Vagina (tissue), 2 donors: Measurements from ENCODE around the gene GFAP. TPM values are rescaled to one million over a fixed set of nuclear protein-coding genes. Genes with fewer than 3 reads are reported as not detected.

Source experiments
- DNase-seq, 2 donors: peaks; one replicate each; pipeline ENCODE4 v3.0.0-alpha.2; 2017; ENCODE audit errors: extremely low spot score in 2 of 2
- H3K27ac ChIP-seq: fragments of 200-600 bp; sonication (generic); one replicate; pipeline ENCODE4 v1.5.1; 2019
- H3K27me3 ChIP-seq: fragments of 200-600 bp; sonication (generic); one replicate; pipeline ENCODE4 v1.5.1; 2019
- H3K36me3 ChIP-seq, 2 donors: fragments of 200-600 bp; sonication (generic); one replicate each; pipeline ENCODE4 v1.5.1; 2017 to 2019
- H3K4me1 ChIP-seq: fragments of 200-600 bp; sonication (generic); one replicate; pipeline ENCODE4 v1.5.1; 2019
- H3K4me3 ChIP-seq, 2 donors: fragments of 200-600 bp; sonication (generic); 1 replicate in 1 of 2; 2 replicates in 1 of 2; pipeline ENCODE4 v1.5.1; 2016 to 2019
- H3K9me3 ChIP-seq: fragments of 200-600 bp; sonication (generic); one replicate; pipeline ENCODE4 v1.5.1; 2019
- POLR2A ChIP-seq, 2 donors: fragments of 450-650 bp; IDR thresholded peaks; one replicate each; pipeline ENCODE4 v1.6.1; 2017; ENCODE audit warnings: antibody characterized with exemption in 2 of 2, mild to moderate bottlenecking in 2 of 2, moderate library complexity in 2 of 2
- POLR2AphosphoS5 ChIP-seq, 2 donors: sonication (generic); formaldehyde crosslinking; IDR thresholded peaks; one replicate each; pipeline ENCODE4 v1.9.0; 2017; ENCODE audit warnings: antibody characterized with exemption in 2 of 2, mild to moderate bottlenecking in 2 of 2, low read depth in 1 of 2; ENCODE audit not compliant: insufficient read depth in 1 of 2
- intact Hi-C: fragments of 100-400 bp; cut with DNase I; formaldehyde crosslinking; loops from one replicate; pipeline ENCODE4 v1.15.1; 2023
- total RNA-seq: library from RNA; depleted of rRNA; stranded (reverse); fragments of >200 nt; gene quantifications from one replicate; pipeline ENCODE4 v1.2.3, GENCODE V29; 2016
- TF ChIP-seq, protein P1 (sequence below), 3 experiments: fragments of 450-650 bp in 2 of 3; fragments of 200-600 bp in 1 of 3; sonication (generic) in 1 of 3; IDR thresholded peaks; one replicate each; pipeline ENCODE4 v1.5.1; 2017 to 2019; ENCODE audit warnings: antibody characterized with exemption in 3 of 3, mild to moderate bottlenecking in 2 of 3, moderate library complexity in 2 of 3

The GFAP gene
- total RNA-seq, 1 donor from 2014 or later = not detected

GRCh38 chr17:44908761-44909326 lies 6.5 kb downstream of the GFAP start:
- intact Hi-C loops = loop anchor here (5.0 kb wide), 1 partner anchor 1153 kb away; no protein-coding TSS in a partner anchor
- Histone ChIP-seq H3K4me3 (no peak overlapping the region), H3K27ac (no peak overlapping the region), H3K4me1 (peaks cover 11% of the 10 kb centered on the region), H3K27me3 (no peaks in the 10 kb centered on the region), H3K36me3 (no peaks in the 10 kb centered on the region), H3K9me3 (no peaks in the 10 kb centered on the region)
- TF ChIP-seq POLR2A (IDR thresholded peaks at IDR 0.05) (no peak), POLR2AphosphoS5 (IDR thresholded peaks at IDR 0.05; ENCODE audit: insufficient read depth in 1 of 2, low read depth in 1 of 2) (no peak)
- TF ChIP-seq, protein P1, sequence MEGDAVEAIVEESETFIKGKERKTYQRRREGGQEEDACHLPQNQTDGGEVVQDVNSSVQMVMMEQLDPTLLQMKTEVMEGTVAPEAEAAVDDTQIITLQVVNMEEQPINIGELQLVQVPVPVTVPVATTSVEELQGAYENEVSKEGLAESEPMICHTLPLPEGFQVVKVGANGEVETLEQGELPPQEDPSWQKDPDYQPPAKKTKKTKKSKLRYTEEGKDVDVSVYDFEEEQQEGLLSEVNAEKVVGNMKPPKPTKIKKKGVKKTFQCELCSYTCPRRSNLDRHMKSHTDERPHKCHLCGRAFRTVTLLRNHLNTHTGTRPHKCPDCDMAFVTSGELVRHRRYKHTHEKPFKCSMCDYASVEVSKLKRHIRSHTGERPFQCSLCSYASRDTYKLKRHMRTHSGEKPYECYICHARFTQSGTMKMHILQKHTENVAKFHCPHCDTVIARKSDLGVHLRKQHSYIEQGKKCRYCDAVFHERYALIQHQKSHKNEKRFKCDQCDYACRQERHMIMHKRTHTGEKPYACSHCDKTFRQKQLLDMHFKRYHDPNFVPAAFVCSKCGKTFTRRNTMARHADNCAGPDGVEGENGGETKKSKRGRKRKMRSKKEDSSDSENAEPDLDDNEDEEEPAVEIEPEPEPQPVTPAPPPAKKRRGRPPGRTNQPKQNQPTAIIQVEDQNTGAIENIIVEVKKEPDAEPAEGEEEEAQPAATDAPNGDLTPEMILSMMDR (IDR thresholded peaks at IDR 0.05) = no peak
- DNase-seq = no peak

DNA sequence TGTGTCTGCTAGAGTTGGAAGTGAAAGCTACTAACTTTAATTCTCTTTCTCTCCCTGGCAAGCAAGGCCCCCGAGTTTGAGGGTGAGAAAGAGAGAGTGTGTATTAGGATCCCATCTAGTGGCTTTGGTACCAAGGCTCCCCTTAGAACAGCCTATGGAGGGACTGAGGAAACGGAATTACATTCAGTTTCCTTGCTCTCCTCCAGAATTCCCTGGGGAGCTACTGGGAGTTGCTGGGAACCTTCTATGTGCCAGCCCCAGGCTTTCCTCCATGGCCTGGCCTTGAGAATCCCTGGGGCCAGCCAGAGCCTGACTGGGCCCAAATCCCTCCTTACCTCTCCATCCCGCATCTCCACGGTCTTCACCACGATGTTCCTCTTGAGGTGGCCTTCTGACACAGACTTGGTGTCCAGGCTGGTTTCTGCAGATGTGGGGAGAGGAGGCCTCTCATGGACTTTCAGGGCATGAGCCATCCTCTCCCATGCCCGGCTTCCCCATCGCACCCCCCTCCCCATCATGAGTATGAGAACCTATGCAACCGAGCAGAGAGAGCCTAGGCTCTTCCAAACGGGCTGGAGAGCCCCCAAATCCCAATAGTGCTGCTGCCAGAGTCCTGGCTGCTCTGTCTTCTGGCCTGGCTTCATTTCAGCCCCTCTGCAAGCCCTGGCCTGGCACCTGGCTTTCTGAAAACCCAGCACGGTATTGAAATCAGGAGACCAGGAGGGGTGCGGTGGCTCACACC lies 7.4 kb downstream of the GFAP start:
- Histone ChIP-seq H3K27ac (no peak overlapping the region), H3K4me3 (no peak overlapping the region), H3K4me1 (peaks cover 11% of the 10 kb centered on the region), H3K27me3 (no peaks in the 10 kb centered on the region), H3K9me3 (no peaks in the 10 kb centered on the region), H3K36me3 (no peaks in the 10 kb centered on the region)
- intact Hi-C loops = loop anchor here (5.0 kb wide), 1 partner anchor 1154 kb away; no protein-coding TSS in a partner anchor
- DNase-seq = no peak
- TF ChIP-seq, protein P1 (IDR thresholded peaks at IDR 0.05) = no peak
- no peak for TF ChIP-seq POLR2AphosphoS5 (IDR thresholded peaks at IDR 0.05; ENCODE audit: insufficient read depth in 1 of 2, low read depth in 1 of 2)
- TF ChIP-seq POLR2A (IDR thresholded peaks at IDR 0.05) = no peak

GRCh38 chr17:44906763-44907728 lies 8.3 kb downstream of the GFAP start:
- Histone ChIP-seq H3K27me3 (no peaks in the 10 kb centered on the region), H3K9me3 (no peaks in the 10 kb centered on the region), H3K36me3 (no peaks in the 10 kb centered on the region), H3K4me1 (peaks cover 11% of the 10 kb centered on the region), H3K27ac (no peak overlapping the region), H3K4me3 (no peak overlapping the region)
- TF ChIP-seq, protein P1 (IDR thresholded peaks at IDR 0.05) = no peak
- TF ChIP-seq POLR2A (IDR thresholded peaks at IDR 0.05) (no peak), POLR2AphosphoS5 (IDR thresholded peaks at IDR 0.05; ENCODE audit: insufficient read depth in 1 of 2, low read depth in 1 of 2) (no peak)
- DNase-seq = no peak
- intact Hi-C loops = loop anchor here (5.0 kb wide), 1 partner anchor 1155 kb away; no protein-coding TSS in a partner anchor

- peaks cover 4% of the 10 kb centered on the region for H3K4me1 ChIP-seq
- no peak overlapping the region for H3K27ac ChIP-seq
- TF ChIP-seq POLR2AphosphoS5 (IDR thresholded peaks at IDR 0.05; ENCODE audit: insufficient read depth in 1 of 2, low read depth in 1 of 2) = no peak
- TF ChIP-seq, protein P1 (IDR thresholded peaks at IDR 0.05) = no peak
- TF ChIP-seq POLR2A (IDR thresholded peaks at IDR 0.05) = no peak
- H3K27me3 ChIP-seq = no peaks in the 10 kb centered on the region
- intact Hi-C loops = loop anchor here (5.0 kb wide), 1 partner anchor 1156 kb away; no protein-coding TSS in a partner anchor
- DNase-seq = no peak
- H3K9me3 ChIP-seq = no peaks in the 10 kb centered on the region
- no peaks in the 10 kb centered on the region for H3K36me3 ChIP-seq
- H3K4me3 ChIP-seq = no peak overlapping the region
Measured at GRCh38 chr17:44906010-44906646, 9.2 kb downstream of the GFAP start.
